CD8-positive, alpha-beta memory T cell (primary cell): ENCODE data around the gene CD200. TPM values are rescaled to one million over a fixed set of nuclear protein-coding genes. Genes with fewer than 3 reads are reported as not detected.
A peak's percentile ranks its signal among the peaks of the same experiment; 100 is the strongest.

ENCODE experiments used
- CTCF ChIA-PET: fragments of 350-600 bp; sonication (Branson Sonifier 250); formaldehyde crosslinking; loops from one replicate; lab custom pipeline; 2021; ENCODE audit warnings: antibody characterized with exemption; lab: Charles Lee
- POLR2A ChIA-PET: fragments of 350-600 bp; sonication (Branson Sonifier 250); formaldehyde crosslinking; loops from one replicate; lab custom pipeline; 2021; ENCODE audit warnings: antibody characterized with exemption; lab: Charles Lee
- DNase-seq, 5 donors: peaks; one replicate each; pipeline versions ENCODE4 v3.0.0 to v3.0.0-alpha.2; 2020 to 2022; ENCODE audit warnings: mixed read lengths in 1 of 5
- H3K27ac ChIP-seq: one replicate; pipeline ENCODE4 v1.7.0; 2013; ENCODE audit warnings: low read depth, mild to moderate bottlenecking, low read length, moderate library complexity
- H3K27me3 ChIP-seq: 2 replicates; pipeline ENCODE4 v1.7.0; 2013; ENCODE audit warnings: low read length, mild to moderate bottlenecking; ENCODE audit not compliant: insufficient read depth, poor library complexity, severe bottlenecking
- H3K36me3 ChIP-seq: 2 replicates; pipeline ENCODE4 v1.7.0; 2013; ENCODE audit warnings: mild to moderate bottlenecking, low read length, moderate library complexity; ENCODE audit not compliant: insufficient read depth
- H3K4me1 ChIP-seq: 2 replicates; pipeline ENCODE4 v1.7.0; 2013; ENCODE audit warnings: mild to moderate bottlenecking, low read length, moderate library complexity; ENCODE audit not compliant: insufficient read depth
- H3K4me3 ChIP-seq: 2 replicates; pipeline ENCODE4 v1.7.0; 2013; ENCODE audit warnings: mild to moderate bottlenecking, low read length
- H3K9me3 ChIP-seq: 2 replicates; pipeline ENCODE4 v1.7.0; 2013; ENCODE audit warnings: mild to moderate bottlenecking, low read length
- H3K27ac Mint-ChIP-seq, 8 donors: one replicate each; pipeline ENCODE4 v1.8.0; 2020 to 2021; ENCODE audit warnings: mixed read lengths in 8 of 8, mild to moderate bottlenecking in 6 of 8, inconsistent platforms in 3 of 8, moderate library complexity in 3 of 8
- H3K27me3 Mint-ChIP-seq, 2 donors: one replicate each; pipeline ENCODE4 v1.8.0; 2020 to 2021; ENCODE audit warnings: mixed read lengths in 2 of 2, mild to moderate bottlenecking in 1 of 2, moderate library complexity in 1 of 2
- H3K36me3 Mint-ChIP-seq, 3 donors: one replicate each; pipeline ENCODE4 v1.8.0; 2020 to 2021; ENCODE audit warnings: mixed read lengths in 3 of 3, inconsistent platforms in 1 of 3, mild to moderate bottlenecking in 1 of 3
- H3K4me1 Mint-ChIP-seq, 3 donors: one replicate each; pipeline ENCODE4 v1.8.0; 2020 to 2021; ENCODE audit warnings: mixed read lengths in 3 of 3, inconsistent platforms in 1 of 3, mild to moderate bottlenecking in 1 of 3
- H3K4me3 Mint-ChIP-seq, 7 donors: one replicate each; pipeline ENCODE4 v1.8.0; 2020 to 2021; ENCODE audit warnings: mixed read lengths in 7 of 7, mild to moderate bottlenecking in 6 of 7, moderate library complexity in 4 of 7, inconsistent platforms in 2 of 7
- H3K9me3 Mint-ChIP-seq, 5 donors: one replicate each; pipeline ENCODE4 v1.8.0; 2020 to 2022; ENCODE audit warnings: mixed read lengths in 5 of 5, mild to moderate bottlenecking in 3 of 5, moderate library complexity in 2 of 5, inconsistent platforms in 1 of 5
- polyA plus RNA-seq: library from polyadenylated mRNA; unstranded; fragments of 300-500 nt; fragmentation: Illumina TruSeq; gene quantifications from one replicate; pipeline ENCODE4 v1.2.3, GENCODE V29; 2021
- total RNA-seq, 2 experiments: library from RNA; stranded (reverse); gene quantifications; one replicate each; pipeline ENCODE4 v1.2.3, GENCODE V29; 2021

CD200 gene
- total and polyA plus RNA-seq, 3 experiments from 2014 or later: 1.7 to 18.3 (median 17.9) TPM

GRCh38 chr3:112319516-112320276, 13.3 kb upstream of the CD200 start:
- peaks cover 0 to 2% (median 0%) of the 10 kb centered on the region in 3 donors for H3K36me3 Mint-ChIP-seq
- Histone ChIP-seq H3K4me1 (no peaks in the 10 kb centered on the region), H3K27ac (no peak overlapping the region), H3K9me3 (no peaks in the 10 kb centered on the region), H3K36me3 (no peaks in the 10 kb centered on the region), H3K4me3 (no peak overlapping the region), H3K27me3 (no peaks in the 10 kb centered on the region)
- H3K4me3 Mint-ChIP-seq: no peak overlapping the region
- no peaks in the 10 kb centered on the region for H3K4me1 Mint-ChIP-seq
- POLR2A ChIA-PET: no interaction called here
- no peak for DNase-seq
- H3K27ac Mint-ChIP-seq: no peak overlapping the region
- CTCF ChIA-PET: interaction anchor here (0.8 to 1.3 kb wide), 2 partner anchors 15 to 26 kb away, joined by 3 to 4 read pairs; partner anchors contain the start of gene SLC9C1
- H3K9me3 Mint-ChIP-seq: peaks cover 0 to 4% (median 0%) of the 10 kb centered on the region in 5 donors
- peaks cover 0 to 4% of the 10 kb centered on the region in 2 donors for H3K27me3 Mint-ChIP-seq

GRCh38 chr3:112320691-112321090, 12.3 kb upstream of the CD200 start:
- no peak overlapping the region for H3K27ac ChIP-seq
- Mint-ChIP-seq H3K4me1 (no peaks in the 10 kb centered on the region), H3K27me3 (peaks cover 0 to 4% of the 10 kb centered on the region in 2 donors), H3K36me3 (no peaks in the 10 kb centered on the region), H3K4me3 (no peak overlapping the region), H3K9me3 (peaks cover 0 to 4% (median 0%) of the 10 kb centered on the region in 5 donors), H3K27ac (no peak overlapping the region)
- H3K36me3 ChIP-seq: no peaks in the 10 kb centered on the region
- ChIA-PET CTCF (no interaction called here), POLR2A (no interaction called here)
- H3K4me3 ChIP-seq: no peak overlapping the region
- no peaks in the 10 kb centered on the region for H3K4me1 ChIP-seq
- no peaks in the 10 kb centered on the region for H3K27me3 ChIP-seq
- DNase-seq: no peak
- no peaks in the 10 kb centered on the region for H3K9me3 ChIP-seq

GRCh38 chr3:112321867-112322652, 10.9 kb upstream of the CD200 start:
- ChIA-PET POLR2A (no interaction called here), CTCF (interaction anchor here (1.1 kb wide), 1 partner anchor 8 kb away, joined by 4 read pairs; no protein-coding TSS in a partner anchor)
- Mint-ChIP-seq H3K27ac (no peak overlapping the region), H3K36me3 (no peaks in the 10 kb centered on the region), H3K9me3 (no peaks in the 10 kb centered on the region), H3K4me1 (no peaks in the 10 kb centered on the region), H3K4me3 (no peak overlapping the region), H3K27me3 (peaks cover 0 to 8% of the 10 kb centered on the region in 2 donors)
- no peaks in the 10 kb centered on the region for H3K4me1 ChIP-seq
- H3K4me3 ChIP-seq: no peak overlapping the region
- H3K27ac ChIP-seq: no peak overlapping the region
- no peak for DNase-seq
- H3K36me3 ChIP-seq: no peaks in the 10 kb centered on the region
- no peaks in the 10 kb centered on the region for H3K9me3 ChIP-seq
- no peaks in the 10 kb centered on the region for H3K27me3 ChIP-seq

- Histone ChIP-seq H3K36me3 (no peaks in the 10 kb centered on the region), H3K9me3 (no peaks in the 10 kb centered on the region), H3K27me3 (no peaks in the 10 kb centered on the region), H3K4me1 (no peaks in the 10 kb centered on the region), H3K27ac (no peak overlapping the region), H3K4me3 (no peak overlapping the region)
- ChIA-PET POLR2A (no interaction called here), CTCF (interaction anchor here (1.1 to 1.4 kb wide), 3 partner anchors 15 to 191 kb away, joined by 3 to 5 read pairs (median 4); partner anchors contain the start of gene SLC9C1)
- no peaks in the 10 kb centered on the region for H3K36me3 Mint-ChIP-seq
- H3K27ac Mint-ChIP-seq: no peak overlapping the region
- H3K9me3 Mint-ChIP-seq: no peaks in the 10 kb centered on the region
- no peak overlapping the region for H3K4me3 Mint-ChIP-seq
- DNase-seq: peak in 2 of 5 donors; percentile 48 to 53
- peaks cover 0 to 2% (median 1%) of the 10 kb centered on the region in 3 donors for H3K4me1 Mint-ChIP-seq
- peaks cover 0 to 11% of the 10 kb centered on the region in 2 donors for H3K27me3 Mint-ChIP-seq
These were observed 5.5 kb upstream of the CD200 start for GRCh38 chr3:112327371-112327951.

- Mint-ChIP-seq H3K9me3 (no peaks in the 10 kb centered on the region), H3K4me1 (peaks cover 20 to 39% (median 23%) of the 10 kb centered on the region in 3 donors), H3K36me3 (no peaks in the 10 kb centered on the region), H3K27ac (no peak overlapping the region), H3K4me3 (peak overlapping the region in 4 of 7 donors; percentile 8 to 91 (median 22)), H3K27me3 (peaks cover 5 to 14% of the 10 kb centered on the region in 2 donors)
- H3K4me3 ChIP-seq: no peak overlapping the region
- no peak for DNase-seq
- H3K27me3 ChIP-seq: no peaks in the 10 kb centered on the region
- no peaks in the 10 kb centered on the region for H3K36me3 ChIP-seq
- peaks cover 5% of the 10 kb centered on the region for H3K4me1 ChIP-seq
- ChIA-PET POLR2A (no interaction called here), CTCF (interaction anchor here (0.7 to 2.3 kb wide), 3 partner anchors 171 to 189 kb away, joined by 3 to 9 read pairs (median 6); no protein-coding TSS in a partner anchor)
- H3K27ac ChIP-seq: no peak overlapping the region
- H3K9me3 ChIP-seq: no peaks in the 10 kb centered on the region
These were observed 1.1 kb upstream of the CD200 start for GRCh38 chr3:112331851-112332250.

- no peaks in the 10 kb centered on the region for H3K36me3 Mint-ChIP-seq
- Histone ChIP-seq H3K9me3 (no peaks in the 10 kb centered on the region), H3K4me1 (peaks cover 5% of the 10 kb centered on the region), H3K27ac (no peak overlapping the region), H3K36me3 (no peaks in the 10 kb centered on the region), H3K27me3 (no peaks in the 10 kb centered on the region), H3K4me3 (peak overlapping the region; percentile 69)
- H3K4me1 Mint-ChIP-seq: peaks cover 23 to 52% (median 25%) of the 10 kb centered on the region in 3 donors
- H3K9me3 Mint-ChIP-seq: no peaks in the 10 kb centered on the region
- peak in 2 of 5 donors; percentile 6 to 7 for DNase-seq
- peak overlapping the region in 5 of 8 donors; percentile 5 to 40 (median 32) for H3K27ac Mint-ChIP-seq
- POLR2A ChIA-PET: interaction anchor here (0.5 kb wide), 1 partner anchor 701 kb away, joined by 3 read pairs; no protein-coding TSS in a partner anchor
- H3K27me3 Mint-ChIP-seq: peaks cover 5 to 12% of the 10 kb centered on the region in 2 donors
- H3K4me3 Mint-ChIP-seq: peak overlapping the region; percentile 84 to 93 (median 89)
- CTCF ChIA-PET: interaction anchor here (1.1 to 2.3 kb wide), 8 partner anchors 28 to 222 kb away, joined by 3 to 10 read pairs (median 4); no protein-coding TSS in a partner anchor
These were observed 693 bp downstream of the CD200 start for GRCh38 chr3:112333381-112334317.
